ENCODE data around the gene PRPF40A. TPM values are rescaled to one million over a fixed set of nuclear protein-coding genes. Genes with fewer than 3 reads are reported as not detected.
A peak's percentile ranks its signal among the peaks of the same experiment; 100 is the strongest.
"Not testable (repeated sequence)": the region's sequence is repeated elsewhere in the genome, so short reads cannot be mapped to it uniquely, and the experiment has no call there.

Gene PRPF40A
- 87.5 TPM for polyA plus RNA-seq (2013)

DNA sequence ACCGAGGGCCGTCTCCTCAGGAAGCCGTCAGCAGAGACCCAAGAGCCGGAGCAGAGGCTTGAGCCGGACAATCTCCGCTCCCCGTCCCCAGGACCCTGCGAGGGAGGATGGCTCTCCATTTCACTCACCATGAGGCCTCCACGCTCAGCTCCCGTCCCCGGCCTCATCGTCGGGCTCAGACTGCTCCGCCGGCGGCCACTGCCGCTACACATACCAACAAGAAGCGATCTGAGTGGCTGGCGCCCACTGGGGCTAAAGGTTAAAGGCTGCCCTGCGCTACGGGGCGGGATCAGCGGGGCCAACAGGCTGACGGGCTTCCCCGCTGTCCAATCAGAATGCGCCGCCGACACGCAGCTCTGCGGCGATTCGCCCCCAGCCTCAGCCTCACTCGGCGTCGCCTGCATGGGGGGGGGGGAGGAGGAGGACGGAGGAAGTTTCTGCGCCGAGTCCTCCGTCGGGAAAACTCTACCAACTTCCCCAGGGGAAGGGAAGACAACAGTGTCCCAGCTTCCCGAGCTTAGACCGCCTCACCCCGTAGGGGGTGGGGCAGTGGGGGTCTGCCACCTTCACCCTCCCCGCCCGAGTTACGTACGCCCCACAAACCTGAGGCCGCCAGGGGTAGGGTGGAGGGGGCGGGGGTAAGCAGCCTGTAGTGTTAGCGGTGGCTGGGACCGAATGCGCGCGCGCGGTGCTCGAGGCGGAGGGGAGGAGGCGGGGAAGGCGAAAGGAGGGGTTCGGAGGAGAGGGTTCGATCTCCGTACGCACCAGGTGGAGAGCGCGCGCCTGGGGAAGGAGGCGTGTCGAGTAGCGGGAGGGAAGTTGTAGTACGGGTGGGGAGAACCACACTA lies at the start of gene PRPF40A:
Gene PRPF40A, minus strand, starts transcription at position 234 of the 848 bp plus-strand sequence. Its CDS starts 22 bp downstream, at position 212.
- Histone ChIP-seq H3K9me3 (ENCODE audit: control extremely low read depth in 1 of 5, control insufficient read depth in 4 of 5, insufficient read depth in 2 of 5, low read depth in 1 of 5, low read length in 4 of 5) (no peaks in the 10 kb centered on the region), H3K27me3 (replicated peaks in 2 of 5; ENCODE audit: control insufficient read depth in 4 of 5, insufficient read depth in 5 of 5, low read length in 4 of 5) (no peaks in the 10 kb centered on the region), H3K4me3 (ENCODE audit: control insufficient read depth in 1 of 7, extremely low read depth in 1 of 7, insufficient read depth in 4 of 7, low read depth in 2 of 7, low read length in 6 of 7) (peak within 1 kb of the TSS; percentile 90 to 100 (median 99)), H3K36me3 (ENCODE audit: control insufficient read depth in 4 of 4, insufficient read depth in 4 of 4, low read length in 3 of 4) (peaks cover 12 to 27% (median 23%) of the 10 kb centered on the region in 4 experiments), H3K4me1 (ENCODE audit: control extremely low read depth in 1 of 4, control insufficient read depth in 4 of 4, insufficient read depth in 4 of 4, low read length in 3 of 4) (peaks cover 22 to 37% (median 31%) of the 10 kb centered on the region in 4 experiments), H3K27ac (ENCODE audit: insufficient read depth in 1 of 2, low read depth in 1 of 2, low read length in 2 of 2, poor library complexity in 1 of 2, severe bottlenecking in 2 of 2) (peak within 1 kb of the TSS; percentile 95 to 96)
- WGBS (ENCODE audit: insufficient coverage), result under 1% methylated on average over 26 of the region's 71 CpGs
- ChIA-PET POLR2A (interaction anchor here (1.4 kb wide), 1 partner anchor 12 kb away, joined by 6 read pairs; no protein-coding TSS in a partner anchor), CTCF (interaction anchor here (0.5 to 4.2 kb wide), 7 partner anchors 12 to 688 kb away, joined by 3 to 40 read pairs (median 3); no protein-coding TSS in a partner anchor)
- peak; percentile 99 for DNase-seq

DNA sequence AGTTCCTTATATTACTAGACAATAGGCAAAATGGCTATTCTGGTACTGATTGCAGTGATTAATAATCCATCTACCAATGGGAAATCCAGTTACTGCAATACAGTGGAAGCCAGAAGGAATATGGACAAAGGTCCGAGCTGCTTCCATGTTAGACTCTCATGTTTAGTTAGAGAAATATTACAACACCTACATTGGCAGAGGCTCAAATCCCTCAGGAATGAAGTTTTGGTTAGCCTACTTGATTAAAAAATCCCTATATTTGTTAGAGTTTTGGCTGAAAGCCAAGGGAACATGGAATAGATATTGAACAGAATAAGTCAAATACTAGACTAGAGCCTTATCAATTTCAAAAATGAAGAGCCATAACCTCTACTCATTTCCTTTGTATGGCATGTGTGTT lies 49.7 kb upstream of the PRPF40A start:
- H3K4me3 ChIP-seq (ENCODE audit: control insufficient read depth in 1 of 7, extremely low read depth in 1 of 7, insufficient read depth in 4 of 7, low read depth in 2 of 7, low read length in 6 of 7), result no peak overlapping the region
- H3K27me3 ChIP-seq (replicated peaks in 2 of 5; ENCODE audit: control insufficient read depth in 4 of 5, insufficient read depth in 5 of 5, low read length in 4 of 5), result no peaks in the 10 kb centered on the region
- peaks cover 3 to 9% (median 4%) of the 10 kb centered on the region in 4 experiments for H3K36me3 ChIP-seq (ENCODE audit: control insufficient read depth in 4 of 4, insufficient read depth in 4 of 4, low read length in 3 of 4)
- H3K27ac ChIP-seq (ENCODE audit: insufficient read depth in 1 of 2, low read depth in 1 of 2, low read length in 2 of 2, poor library complexity in 1 of 2, severe bottlenecking in 2 of 2), result no peak overlapping the region
- CTCF ChIA-PET, result no interaction called here
- no CpG with 5 or more reads among the region's 1 CpG for WGBS (ENCODE audit: insufficient coverage)
- no peak for DNase-seq
- H3K4me1 ChIP-seq (ENCODE audit: control extremely low read depth in 1 of 4, control insufficient read depth in 4 of 4, insufficient read depth in 4 of 4, low read length in 3 of 4), result no peaks in the 10 kb centered on the region
- H3K9me3 ChIP-seq (ENCODE audit: control extremely low read depth in 1 of 5, control insufficient read depth in 4 of 5, insufficient read depth in 2 of 5, low read depth in 1 of 5, low read length in 4 of 5), result no peaks in the 10 kb centered on the region
- POLR2A ChIA-PET, result no interaction called here

DNA sequence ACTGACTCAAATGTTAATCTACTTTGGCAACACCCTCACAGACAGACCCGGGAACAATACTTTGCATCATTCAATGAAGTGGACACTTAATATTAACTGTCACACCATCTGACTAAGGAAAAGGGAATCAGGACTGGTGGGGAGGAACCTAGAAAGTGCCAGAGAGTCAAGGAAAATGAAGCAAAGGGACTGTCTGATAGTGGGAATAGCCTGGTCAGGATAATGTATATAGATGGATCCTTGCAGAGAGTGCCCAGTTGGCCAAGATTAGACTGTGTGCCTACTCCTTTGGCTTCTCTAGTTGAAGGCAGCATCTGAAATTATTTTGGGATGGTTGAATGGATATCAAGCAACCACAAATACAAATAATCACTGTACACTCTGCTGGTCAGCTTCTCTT lies 46.4 kb upstream of the PRPF40A start:
- Histone ChIP-seq H3K4me3 (ENCODE audit: control insufficient read depth in 1 of 7, extremely low read depth in 1 of 7, insufficient read depth in 4 of 7, low read depth in 2 of 7, low read length in 6 of 7) (no peak overlapping the region), H3K4me1 (ENCODE audit: control extremely low read depth in 1 of 4, control insufficient read depth in 4 of 4, insufficient read depth in 4 of 4, low read length in 3 of 4) (no peaks in the 10 kb centered on the region), H3K27me3 (replicated peaks in 2 of 5; ENCODE audit: control insufficient read depth in 4 of 5, insufficient read depth in 5 of 5, low read length in 4 of 5) (no peaks in the 10 kb centered on the region), H3K27ac (ENCODE audit: insufficient read depth in 1 of 2, low read depth in 1 of 2, low read length in 2 of 2, poor library complexity in 1 of 2, severe bottlenecking in 2 of 2) (no peak overlapping the region), H3K36me3 (ENCODE audit: control insufficient read depth in 4 of 4, insufficient read depth in 4 of 4, low read length in 3 of 4) (peaks cover 3 to 21% (median 8%) of the 10 kb centered on the region in 4 experiments), H3K9me3 (ENCODE audit: control extremely low read depth in 1 of 5, control insufficient read depth in 4 of 5, insufficient read depth in 2 of 5, low read depth in 1 of 5, low read length in 4 of 5) (no peaks in the 10 kb centered on the region)
- ChIA-PET POLR2A (no interaction called here), CTCF (no interaction called here)
- no CpG with 5 or more reads among the region's 1 CpG for WGBS (ENCODE audit: insufficient coverage)
- no peak for DNase-seq

DNA sequence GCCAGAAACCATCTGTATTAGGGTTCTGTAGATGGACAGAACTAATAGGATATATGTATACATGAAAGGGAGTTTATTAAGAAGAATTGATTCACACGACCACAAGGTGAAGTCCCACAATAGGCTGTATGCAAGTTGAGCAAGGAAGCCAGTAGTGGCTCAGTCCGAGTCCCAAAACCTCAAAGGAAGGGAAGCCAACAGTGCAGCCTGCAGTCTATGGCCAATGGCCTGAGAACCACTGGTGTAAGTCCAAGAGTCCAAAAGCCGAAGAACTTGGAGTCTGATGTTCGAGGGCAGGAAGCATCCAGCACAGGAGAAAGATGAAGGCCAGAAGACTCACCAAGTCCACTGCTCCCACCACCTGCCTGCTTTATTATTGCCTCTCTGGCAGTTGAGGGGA lies 45.9 kb upstream of the PRPF40A start:
- H3K9me3 ChIP-seq (ENCODE audit: control extremely low read depth in 1 of 5, control insufficient read depth in 4 of 5, insufficient read depth in 2 of 5, low read depth in 1 of 5, low read length in 4 of 5); POLR2A ChIA-PET; CTCF ChIA-PET; DNase-seq; H3K27me3 ChIP-seq (replicated peaks in 2 of 5; ENCODE audit: control insufficient read depth in 4 of 5, insufficient read depth in 5 of 5, low read length in 4 of 5); H3K27ac ChIP-seq (ENCODE audit: insufficient read depth in 1 of 2, low read depth in 1 of 2, low read length in 2 of 2, poor library complexity in 1 of 2, severe bottlenecking in 2 of 2); H3K4me3 ChIP-seq (ENCODE audit: control insufficient read depth in 1 of 7, extremely low read depth in 1 of 7, insufficient read depth in 4 of 7, low read depth in 2 of 7, low read length in 6 of 7); H3K4me1 ChIP-seq (ENCODE audit: control extremely low read depth in 1 of 4, control insufficient read depth in 4 of 4, insufficient read depth in 4 of 4, low read length in 3 of 4): not testable (repeated sequence)
- H3K36me3 ChIP-seq (ENCODE audit: control insufficient read depth in 4 of 4, insufficient read depth in 4 of 4, low read length in 3 of 4), result peaks cover 3 to 24% (median 8%) of the 10 kb centered on the region in 4 experiments
- 100% methylated on average over 4 of the region's 4 CpGs for WGBS (ENCODE audit: insufficient coverage)

DNA sequence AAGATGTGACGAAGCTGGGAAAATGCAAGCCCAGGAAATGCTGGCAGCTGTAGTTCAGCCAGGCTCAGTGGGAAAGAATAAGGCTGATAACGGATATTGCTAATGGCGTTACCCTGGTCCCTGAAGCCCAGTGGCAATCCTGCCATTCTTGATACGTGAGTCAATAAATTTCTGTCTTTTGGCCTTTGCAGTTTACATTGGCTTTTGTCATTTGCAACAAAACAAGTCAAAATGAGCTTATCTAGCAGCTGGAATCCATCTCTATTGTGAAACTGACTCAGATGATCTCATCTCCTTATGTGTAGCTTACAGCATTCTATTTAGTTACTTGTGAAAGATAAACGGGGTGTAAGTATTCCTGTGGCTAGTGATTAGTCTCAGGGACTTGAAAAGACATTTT lies 44.9 kb upstream of the PRPF40A start:
- POLR2A ChIA-PET, result no interaction called here
- CTCF ChIA-PET, result interaction anchor here (0.9 kb wide), 1 partner anchor 13 kb away, joined by 3 read pairs; no protein-coding TSS in a partner anchor
- Histone ChIP-seq H3K36me3 (ENCODE audit: control insufficient read depth in 4 of 4, insufficient read depth in 4 of 4, low read length in 3 of 4) (peaks cover 3 to 28% (median 11%) of the 10 kb centered on the region in 4 experiments), H3K27me3 (replicated peaks in 2 of 5; ENCODE audit: control insufficient read depth in 4 of 5, insufficient read depth in 5 of 5, low read length in 4 of 5) (no peaks in the 10 kb centered on the region), H3K9me3 (ENCODE audit: control extremely low read depth in 1 of 5, control insufficient read depth in 4 of 5, insufficient read depth in 2 of 5, low read depth in 1 of 5, low read length in 4 of 5) (no peaks in the 10 kb centered on the region), H3K4me3 (ENCODE audit: control insufficient read depth in 1 of 7, extremely low read depth in 1 of 7, insufficient read depth in 4 of 7, low read depth in 2 of 7, low read length in 6 of 7) (no peak overlapping the region), H3K27ac (ENCODE audit: insufficient read depth in 1 of 2, low read depth in 1 of 2, low read length in 2 of 2, poor library complexity in 1 of 2, severe bottlenecking in 2 of 2) (no peak overlapping the region), H3K4me1 (ENCODE audit: control extremely low read depth in 1 of 4, control insufficient read depth in 4 of 4, insufficient read depth in 4 of 4, low read length in 3 of 4) (no peaks in the 10 kb centered on the region)
- WGBS (ENCODE audit: insufficient coverage), result 96% methylated on average over 4 of the region's 5 CpGs
- DNase-seq, result no peak

DNA sequence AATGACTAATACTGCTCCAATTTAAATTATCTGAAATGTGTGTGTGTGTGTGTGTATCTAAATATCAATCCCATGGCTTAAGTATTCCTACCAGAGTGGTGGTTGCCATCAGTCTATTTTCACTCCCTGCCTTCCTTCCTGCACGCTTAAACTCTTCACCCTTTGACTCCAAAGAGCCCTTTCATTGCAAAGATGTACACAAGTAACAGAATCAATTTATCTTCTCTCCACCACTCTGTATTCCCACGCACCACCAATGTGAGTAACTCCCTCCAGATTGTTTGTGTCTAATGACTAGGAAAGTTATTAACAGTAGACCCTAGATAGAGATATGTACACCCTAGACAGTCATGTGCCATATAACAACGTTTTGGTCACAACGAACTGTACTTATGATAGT lies 44.0 kb upstream of the PRPF40A start:
- no peak for DNase-seq
- ChIA-PET POLR2A (no interaction called here), CTCF (no interaction called here)

More for the DNA sequence above, 44.0 kb upstream of the PRPF40A start:
- H3K9me3 ChIP-seq (ENCODE audit: control extremely low read depth in 1 of 5, control insufficient read depth in 4 of 5, insufficient read depth in 2 of 5, low read depth in 1 of 5, low read length in 4 of 5), result no peaks in the 10 kb centered on the region
- H3K27ac ChIP-seq (ENCODE audit: insufficient read depth in 1 of 2, low read depth in 1 of 2, low read length in 2 of 2, poor library complexity in 1 of 2, severe bottlenecking in 2 of 2), result no peak overlapping the region
- H3K4me3 ChIP-seq (ENCODE audit: control insufficient read depth in 1 of 7, extremely low read depth in 1 of 7, insufficient read depth in 4 of 7, low read depth in 2 of 7, low read length in 6 of 7), result no peak overlapping the region
- WGBS (ENCODE audit: insufficient coverage), result 95% methylated on average over 2 of the region's 4 CpGs
- no peaks in the 10 kb centered on the region for H3K27me3 ChIP-seq (replicated peaks in 2 of 5; ENCODE audit: control insufficient read depth in 4 of 5, insufficient read depth in 5 of 5, low read length in 4 of 5)
- H3K4me1 ChIP-seq (ENCODE audit: control extremely low read depth in 1 of 4, control insufficient read depth in 4 of 4, insufficient read depth in 4 of 4, low read length in 3 of 4), result no peaks in the 10 kb centered on the region
- peaks cover 3 to 31% (median 17%) of the 10 kb centered on the region in 4 experiments for H3K36me3 ChIP-seq (ENCODE audit: control insufficient read depth in 4 of 4, insufficient read depth in 4 of 4, low read length in 3 of 4)

Data from common myeloid progenitor, CD34-positive (primary cell).